NCI-H2171 (cell line): ENCODE data around the gene ANKRD17.

Experiments used
- DNase-seq: peaks from one replicate; lab custom pipeline; 2025; lab: John Stamatoyannopoulos, UW

The ANKRD17 gene

DNA sequence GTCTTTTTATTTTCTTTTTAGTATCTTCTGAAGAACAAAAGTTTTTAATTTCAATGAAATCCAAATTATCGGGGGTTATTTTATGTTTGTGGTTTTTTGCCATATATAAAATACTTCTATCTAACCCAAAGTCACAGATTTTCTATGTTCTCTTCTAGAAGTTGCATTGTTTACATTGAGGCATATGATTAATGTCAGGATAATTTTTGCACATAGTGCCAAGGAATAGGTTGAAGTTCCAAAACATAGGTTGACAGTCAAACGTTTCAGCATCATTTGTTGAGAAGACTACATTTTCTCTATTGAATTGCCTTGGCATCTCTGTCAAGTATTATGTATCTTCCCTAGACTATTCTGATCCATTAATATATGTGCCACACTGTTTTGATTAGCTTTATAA lies 64.5 kb downstream of the ANKRD17 start:
- DNase-seq: no peak

DNA sequence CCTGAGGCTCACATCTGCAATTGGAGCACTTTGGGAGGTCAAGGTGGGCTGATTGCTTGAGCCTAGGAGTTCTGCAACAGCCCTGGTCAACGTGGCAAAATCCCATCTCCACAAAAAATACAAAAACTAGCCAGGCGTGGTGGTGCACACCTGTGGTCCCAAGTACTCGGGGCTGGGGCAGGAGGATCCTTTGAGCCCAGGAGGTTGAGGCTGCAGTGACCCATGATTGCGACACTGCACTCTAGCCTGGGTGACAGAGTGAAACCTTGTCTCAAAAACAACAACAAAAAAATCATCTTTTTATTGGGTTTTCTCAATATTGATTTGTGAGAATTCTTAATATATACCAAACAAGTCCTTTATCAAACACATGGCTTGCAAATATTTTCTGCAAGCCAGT lies 64.9 kb downstream of the ANKRD17 start:
- DNase-seq: no peak

DNA sequence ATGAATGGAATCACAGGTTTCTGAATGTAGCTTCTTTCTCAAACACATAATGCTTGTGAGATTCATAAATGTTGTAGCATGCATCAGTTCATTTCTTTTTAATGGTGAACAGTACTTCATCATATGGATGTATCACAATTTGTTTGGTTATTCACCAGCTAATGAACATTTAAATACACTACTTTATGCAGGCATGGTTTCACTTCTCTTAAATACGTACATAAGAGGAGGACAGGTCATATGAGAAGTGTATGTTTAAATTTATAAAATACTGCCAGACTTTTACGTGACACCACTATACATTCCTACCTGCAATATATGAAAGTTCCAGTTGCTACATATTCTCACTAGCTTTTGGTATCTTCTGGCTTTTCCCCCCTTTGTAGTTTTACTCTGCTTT lies 65.4 kb downstream of the ANKRD17 start:
- DNase-seq: no peak

DNA sequence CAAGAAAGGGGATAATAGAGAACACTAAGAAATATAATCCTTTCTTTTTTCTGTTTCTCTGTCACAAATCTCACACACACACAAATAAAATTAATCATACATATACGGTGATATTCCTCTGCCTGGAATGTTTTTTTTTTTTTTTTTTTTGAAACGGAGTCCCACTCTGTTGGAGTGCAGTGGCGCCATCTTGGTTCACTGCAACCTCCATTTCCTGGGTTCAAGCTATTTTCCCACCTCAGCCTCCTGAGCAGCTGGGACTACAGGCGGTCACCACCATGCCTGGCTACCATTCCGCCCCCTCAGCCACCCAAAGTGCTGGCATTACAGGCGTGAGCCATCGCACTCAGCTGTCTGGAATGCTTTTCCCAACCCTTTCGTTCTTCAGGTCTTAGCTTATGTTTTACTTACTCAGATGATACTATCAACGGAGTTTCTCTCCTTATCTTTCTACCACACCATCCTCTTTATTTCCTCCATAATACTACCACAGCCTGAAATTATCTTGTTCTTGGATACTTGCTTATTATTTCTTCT lies 69.3 kb downstream of the ANKRD17 start:
- DNase-seq: no peak

DNA sequence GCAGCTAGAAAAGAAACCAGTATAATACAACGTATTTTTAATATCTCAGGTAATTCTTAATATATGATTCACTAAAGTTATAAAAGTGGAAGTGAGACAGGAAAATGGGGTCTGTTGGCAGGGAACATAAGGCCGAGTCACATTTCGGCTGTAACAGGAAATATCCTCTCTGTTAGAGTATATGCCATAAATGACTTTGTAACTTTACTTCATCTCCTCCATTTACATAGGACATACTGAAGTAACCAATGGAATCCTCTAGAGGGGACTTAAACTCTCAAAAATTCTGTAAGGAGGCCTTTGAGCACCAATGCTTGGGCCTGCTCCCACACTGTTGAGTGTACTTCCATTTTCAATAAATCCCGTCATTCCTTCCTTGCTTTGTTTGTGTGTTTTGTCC lies 71.3 kb downstream of the ANKRD17 start:
- DNase-seq: no peak

DNA sequence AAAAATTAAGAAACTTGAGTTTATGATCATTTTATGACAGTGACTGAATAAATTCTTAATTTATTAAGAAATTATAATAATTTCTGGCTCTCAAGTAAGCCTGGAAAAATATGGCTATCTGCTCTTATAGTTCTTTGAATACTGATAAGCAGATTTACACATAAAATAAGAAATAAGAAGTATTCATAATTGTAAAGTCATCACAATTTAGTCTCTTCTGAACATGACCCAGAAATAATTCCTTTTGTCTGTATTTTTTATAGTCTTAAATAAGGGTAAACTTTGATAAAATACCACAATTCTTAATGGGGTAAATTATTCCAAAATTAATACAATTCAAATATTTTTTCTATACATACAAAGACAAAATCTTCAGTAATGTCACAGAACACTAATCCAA lies 72.7 kb downstream of the ANKRD17 start:
- no peak for DNase-seq

DNA sequence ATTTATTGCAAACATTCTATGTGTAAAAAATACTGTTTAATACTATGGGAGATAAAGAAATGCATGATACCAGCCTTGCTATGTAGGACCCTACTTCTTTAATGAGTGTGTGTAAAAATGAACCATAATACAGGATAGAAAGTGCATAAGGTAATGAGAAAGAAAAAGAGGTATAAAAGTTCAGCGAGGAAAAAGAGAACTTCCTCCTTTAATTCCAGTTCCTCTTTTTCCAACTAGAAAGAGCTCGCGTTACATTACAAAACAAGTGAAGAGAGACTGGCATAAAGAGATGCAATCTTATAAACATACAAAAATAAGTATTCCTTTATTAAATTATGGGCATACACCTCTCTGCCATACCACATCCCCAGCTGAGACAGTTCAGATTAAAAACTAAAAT lies 77.4 kb downstream of the ANKRD17 start:
- DNase-seq: no peak

DNA sequence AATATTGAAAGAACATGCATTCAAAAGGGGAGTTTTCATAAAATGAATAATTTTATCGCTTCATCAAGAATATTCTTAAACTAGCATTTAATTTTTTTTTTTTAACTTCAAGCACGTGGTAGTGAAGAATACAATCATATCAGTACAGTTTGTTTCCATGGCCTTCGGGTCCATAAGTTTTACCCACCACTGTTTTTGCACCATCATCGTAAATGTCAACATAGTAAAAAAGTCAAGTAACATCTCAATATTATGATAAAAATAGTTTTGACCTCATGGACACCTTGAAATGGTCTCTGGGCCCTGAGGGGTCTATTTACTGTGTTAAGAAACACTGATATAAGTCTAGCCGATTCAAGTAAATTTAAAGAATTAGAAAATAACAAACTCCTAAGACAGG lies 80.2 kb downstream of the ANKRD17 start:
- DNase-seq: no peak

DNA sequence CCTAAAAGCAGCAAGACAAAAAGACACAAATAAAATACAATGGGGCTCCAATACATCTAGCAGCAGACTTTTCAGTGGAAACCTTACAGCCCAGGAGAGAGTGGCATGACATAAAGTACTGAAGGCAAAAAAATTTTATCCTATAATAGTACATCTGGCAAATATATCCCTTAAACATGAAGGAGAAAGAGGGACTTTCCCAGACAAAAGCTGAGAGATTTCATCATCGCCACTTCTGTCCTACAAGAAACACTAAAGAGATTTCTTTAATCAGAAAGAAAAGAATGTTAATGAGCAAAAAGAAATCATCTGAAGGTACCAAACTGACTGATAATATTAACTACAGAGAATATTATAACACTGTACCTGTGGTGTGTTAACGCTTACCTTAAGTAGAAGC lies 86.4 kb downstream of the ANKRD17 start:
- no peak for DNase-seq

DNA sequence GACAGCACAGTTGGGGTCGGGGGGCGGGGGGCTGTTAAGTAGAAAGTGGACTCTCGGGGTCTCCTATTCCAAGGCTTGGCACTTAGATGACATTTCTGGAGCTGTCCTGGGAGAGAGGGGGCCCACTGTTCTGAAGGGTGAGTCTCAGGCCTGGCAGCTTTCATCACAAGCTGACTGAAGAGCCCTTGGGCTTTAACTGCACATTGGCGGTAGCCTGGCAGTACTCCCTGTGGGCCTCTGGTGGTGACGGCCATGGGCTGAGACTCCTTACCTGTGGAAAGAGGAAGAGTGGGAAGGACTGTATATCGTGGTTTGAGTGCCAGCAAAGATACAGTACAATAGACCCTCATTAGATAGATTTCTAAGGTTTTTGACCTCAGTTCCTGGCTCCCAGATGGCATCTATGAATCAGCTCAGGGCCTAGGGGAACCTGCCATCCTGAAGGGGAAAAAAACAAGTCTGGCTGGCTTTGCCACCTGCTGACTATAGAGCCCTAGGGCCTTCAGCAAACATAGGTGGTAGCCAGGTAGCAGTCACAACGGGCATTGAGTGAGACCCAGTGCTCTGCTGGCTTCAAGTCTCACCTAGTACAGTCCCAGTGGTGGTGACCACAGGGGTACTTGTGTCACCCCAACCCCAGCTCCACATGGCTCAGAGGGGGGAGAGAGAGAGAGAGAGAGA lies 87.9 kb downstream of the ANKRD17 start:
- no peak for DNase-seq

DNA sequence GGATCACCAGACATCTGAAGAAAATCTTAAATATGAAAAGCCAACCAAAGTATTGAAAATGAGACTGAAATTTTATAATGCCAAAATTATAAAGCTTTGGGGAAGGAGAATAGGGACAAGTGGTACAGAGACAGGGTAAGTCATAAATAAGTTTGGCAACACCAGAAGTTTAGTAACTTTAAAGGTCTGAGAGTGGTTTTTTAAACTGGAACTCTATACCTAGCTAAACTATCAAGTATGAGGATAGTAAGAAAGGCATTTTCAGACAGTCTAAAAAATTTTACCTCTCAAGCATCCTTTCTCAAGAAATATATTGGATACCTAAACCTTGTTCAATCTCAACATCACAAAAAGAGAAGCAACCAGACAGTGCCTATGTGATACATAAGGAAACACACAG lies 92.4 kb downstream of the ANKRD17 start:
- DNase-seq: no peak

DNA sequence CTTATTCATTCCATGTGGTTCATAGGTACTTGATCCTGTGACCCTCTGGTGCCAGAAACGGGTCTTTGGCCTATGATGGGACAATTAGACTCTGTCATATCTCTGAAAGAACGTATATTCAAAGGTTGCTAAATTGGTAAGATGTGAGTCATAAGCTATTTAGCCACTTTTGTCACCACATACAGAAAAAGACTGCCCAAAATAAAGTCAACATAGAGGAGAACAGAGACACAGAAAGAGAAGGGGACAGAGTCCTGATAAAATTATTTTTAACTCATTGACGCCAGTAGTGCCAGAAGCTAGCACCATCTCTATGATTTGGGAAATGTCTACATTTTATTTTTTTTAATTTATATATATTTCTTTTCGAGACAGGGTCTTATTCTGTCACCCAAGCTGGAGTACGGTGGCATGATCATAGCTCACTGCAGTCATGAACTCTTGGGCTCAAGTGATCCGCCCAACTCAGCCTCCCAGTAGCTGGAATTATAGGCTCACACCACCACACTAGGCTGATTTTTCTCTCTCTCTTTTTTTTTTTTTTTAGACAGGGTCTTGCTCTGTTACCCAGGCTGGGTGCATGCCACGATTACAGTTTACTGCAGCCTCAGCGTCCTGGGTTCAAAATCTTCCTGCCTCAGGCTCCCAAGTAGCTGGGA lies 96.9 kb downstream of the ANKRD17 start:
- DNase-seq: no peak

DNA sequence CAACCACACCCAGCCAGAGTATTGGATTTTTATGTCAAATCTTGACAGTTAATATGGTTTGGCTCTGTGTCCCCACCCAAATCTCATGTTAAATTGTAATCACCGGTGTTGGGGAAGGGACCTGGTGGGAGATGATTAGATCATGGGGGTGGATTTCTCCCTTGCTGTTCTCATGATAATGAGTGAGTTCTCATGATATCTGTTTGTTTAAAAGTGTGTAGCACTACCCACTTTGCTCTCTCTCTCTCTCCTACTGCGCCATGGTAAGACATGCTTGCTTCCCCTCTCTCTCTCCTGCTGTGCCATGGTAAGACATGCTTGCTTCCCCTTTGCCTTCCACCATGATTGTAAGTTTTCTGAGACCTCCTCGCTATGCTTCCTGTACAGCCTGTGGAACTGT lies 102.2 kb downstream of the ANKRD17 start:
- no peak for DNase-seq

DNA sequence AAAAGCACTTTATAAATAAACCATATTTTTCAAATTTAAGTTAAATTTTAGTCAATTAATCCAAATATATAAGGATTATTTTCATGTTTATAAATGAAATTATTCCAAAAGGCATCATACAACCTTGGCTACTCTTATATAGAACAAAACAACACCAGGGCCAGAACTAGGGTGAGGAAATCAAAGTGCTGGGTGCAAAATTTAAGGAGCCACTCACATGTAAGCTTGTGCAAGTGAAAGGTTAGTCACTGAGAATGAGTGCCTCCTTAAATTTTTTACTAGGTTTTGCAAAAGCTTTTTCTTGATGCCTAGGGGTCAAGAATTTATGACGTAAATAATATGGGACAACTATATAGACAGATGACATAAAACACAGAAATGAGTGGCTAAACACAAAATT lies 105.7 kb downstream of the ANKRD17 start:
- DNase-seq: no peak

DNA sequence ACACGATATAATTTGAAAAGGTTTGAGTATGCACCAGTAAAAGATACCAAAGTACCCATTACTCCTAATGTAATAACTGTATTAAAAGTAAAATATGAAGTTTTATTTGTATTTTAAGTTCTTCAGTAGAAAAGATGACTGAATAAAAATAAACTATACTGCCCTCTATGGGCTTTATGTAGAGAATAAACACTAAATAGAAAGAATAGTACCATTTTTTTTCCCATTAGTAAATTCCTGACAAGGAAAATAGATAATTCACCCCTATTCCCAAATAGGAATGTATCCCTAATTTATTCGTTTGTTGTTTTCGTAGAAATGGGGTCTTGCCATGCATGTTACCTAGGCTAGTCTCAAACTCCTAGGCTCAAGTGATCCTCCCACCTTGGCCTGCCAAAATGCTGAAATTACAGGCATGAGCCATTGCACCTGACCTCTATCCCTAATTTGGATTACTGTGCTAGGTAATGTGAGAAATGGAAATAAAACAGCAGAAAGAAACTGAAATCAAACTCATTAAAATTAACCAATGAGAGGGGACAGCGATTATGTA lies 115.5 kb downstream of the ANKRD17 start:
- DNase-seq: no peak

DNA sequence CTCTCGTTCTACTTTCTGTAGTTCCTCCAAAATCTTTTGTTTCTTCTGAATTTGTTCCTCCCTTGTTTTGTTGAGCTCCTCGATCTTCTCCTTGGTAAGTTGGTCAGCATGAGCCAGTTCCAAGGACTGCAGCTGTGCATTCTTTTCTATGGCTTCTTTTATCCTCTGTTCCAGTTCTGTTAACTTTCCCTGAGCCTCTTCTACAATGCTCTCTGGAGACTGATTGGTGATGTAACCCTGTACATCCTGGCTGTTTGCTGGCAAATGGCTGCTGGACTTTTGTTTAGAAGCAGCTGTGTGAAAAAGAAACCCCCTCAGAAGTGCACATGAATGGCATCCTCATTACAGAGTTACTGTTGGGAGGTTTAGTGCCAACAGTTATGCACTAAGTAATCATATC lies 118.6 kb downstream of the ANKRD17 start:
- DNase-seq: no peak

DNA sequence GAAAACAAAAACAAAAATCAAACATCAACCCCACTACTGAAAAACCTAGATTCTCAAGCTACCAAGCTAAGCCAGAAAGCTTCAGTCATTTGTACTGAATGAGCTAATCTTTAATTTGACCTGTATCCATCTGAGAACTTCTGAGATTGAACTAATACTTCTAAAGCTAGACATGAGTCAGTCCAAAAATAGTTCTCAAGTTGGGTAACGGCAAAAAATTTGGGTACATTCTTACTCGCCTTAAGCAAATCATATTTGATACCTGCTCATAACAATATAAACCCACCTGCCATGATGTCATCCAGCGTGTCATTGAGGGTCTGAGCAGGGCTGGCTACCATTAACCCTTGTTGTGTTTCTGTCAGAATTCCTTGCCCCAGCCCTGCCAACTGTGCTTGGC lies 119.4 kb downstream of the ANKRD17 start:
- DNase-seq: no peak

DNA sequence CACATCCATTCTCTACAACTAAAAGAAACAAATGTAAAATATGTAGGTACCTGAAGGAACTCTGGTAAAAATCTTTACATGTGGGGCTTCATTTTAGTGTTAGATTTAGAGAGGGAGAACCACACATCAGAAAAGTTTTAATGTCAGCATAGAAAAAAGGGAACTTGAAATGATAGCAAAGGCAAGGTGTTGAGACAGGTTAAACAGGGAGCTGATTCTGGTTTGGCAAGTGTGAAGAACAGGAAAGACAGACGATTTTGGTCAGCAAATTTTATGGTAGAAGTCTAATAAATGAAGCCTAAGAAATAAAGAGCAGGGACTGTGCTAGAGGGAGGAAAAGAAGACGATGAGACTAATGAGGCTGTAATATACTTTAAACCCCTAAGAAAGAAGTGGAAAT lies 121.5 kb downstream of the ANKRD17 start:
- DNase-seq: no peak

DNA sequence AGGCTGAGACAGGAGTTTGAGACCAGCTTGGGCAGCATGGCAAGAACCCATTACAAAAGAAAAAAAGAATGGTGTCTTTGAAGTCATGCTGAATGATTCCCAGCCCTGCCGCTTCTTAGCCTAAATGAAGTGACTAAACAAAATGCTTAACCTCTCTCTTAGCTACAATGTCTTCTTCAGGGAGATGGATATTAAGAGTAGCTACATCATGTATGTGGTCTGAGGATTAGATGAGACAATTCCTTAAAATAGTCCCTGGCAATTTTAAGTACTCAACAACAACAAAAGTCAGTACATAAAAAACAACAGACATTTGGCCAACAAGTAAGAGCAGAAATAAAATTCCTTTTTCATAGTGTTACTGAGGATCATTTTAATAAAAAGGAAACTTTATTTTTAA lies 124.8 kb downstream of the ANKRD17 start:
- DNase-seq: no peak

DNA sequence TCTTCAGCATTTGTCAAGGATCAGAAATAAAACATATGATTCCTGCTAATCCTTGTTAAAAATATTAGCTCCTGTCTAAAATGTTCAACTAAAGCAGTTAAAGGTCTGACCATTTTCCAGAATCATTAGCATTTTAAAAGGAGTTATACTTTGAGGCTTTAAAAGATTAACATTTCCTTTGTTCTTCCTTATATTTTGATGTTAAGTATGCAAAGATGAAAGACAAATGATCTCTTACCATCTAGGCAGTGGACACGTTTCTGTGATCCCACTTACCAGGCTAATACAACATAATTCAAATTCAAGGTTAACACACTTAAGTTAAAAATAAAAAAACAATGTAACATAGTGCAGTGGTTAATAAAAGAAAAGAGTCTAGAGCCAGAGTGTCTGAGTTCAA lies 127.3 kb downstream of the ANKRD17 start:
- no peak for DNase-seq

DNA sequence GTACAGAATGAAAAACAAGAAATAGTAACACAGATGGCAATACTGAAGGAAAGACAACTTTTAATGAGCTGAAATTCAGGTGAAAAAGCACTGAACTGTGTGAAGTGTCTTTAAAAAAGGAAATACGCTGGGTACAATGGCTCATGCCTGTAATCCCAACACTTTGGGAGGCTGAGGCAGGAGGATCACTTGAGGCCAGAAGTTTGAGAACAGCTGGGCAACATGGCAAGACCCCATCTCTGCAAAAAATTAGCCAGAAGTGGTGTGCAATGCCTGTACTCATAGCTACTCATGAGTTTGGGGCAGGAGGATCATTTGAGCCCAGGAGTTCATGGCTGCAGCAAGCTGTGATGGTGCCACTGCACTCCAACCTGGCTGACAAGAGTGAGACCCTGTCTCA lies 129.3 kb downstream of the ANKRD17 start:
- no peak for DNase-seq

DNA sequence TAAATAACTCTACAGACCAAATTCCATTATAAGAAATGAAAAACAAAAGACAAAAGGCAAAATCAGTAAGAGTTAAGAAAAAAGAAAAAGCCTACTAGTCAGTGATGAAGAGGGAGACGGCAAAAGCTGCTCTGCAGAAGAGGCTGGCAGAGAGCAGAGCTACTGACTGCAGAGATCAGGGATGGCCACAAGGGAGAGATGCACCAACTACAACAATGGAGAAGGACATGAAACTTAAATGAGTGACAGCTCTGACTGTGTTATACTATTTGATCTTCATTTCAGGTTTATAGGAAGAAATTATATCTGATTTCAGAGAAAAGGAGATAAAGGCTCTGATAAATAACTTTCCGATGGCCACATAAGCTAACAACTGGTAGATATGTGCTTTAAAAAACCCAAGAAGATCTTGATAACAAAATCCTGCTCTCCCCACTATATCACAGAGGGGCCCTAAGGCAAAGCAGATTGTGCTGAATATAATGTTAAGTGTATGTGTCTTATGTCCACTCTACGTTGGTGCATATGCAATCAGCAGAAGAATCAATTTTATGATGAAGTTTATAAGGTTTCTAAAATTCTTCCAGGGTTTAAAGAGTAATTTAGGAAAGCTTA lies 130.7 kb downstream of the ANKRD17 start:
- no peak for DNase-seq

DNA sequence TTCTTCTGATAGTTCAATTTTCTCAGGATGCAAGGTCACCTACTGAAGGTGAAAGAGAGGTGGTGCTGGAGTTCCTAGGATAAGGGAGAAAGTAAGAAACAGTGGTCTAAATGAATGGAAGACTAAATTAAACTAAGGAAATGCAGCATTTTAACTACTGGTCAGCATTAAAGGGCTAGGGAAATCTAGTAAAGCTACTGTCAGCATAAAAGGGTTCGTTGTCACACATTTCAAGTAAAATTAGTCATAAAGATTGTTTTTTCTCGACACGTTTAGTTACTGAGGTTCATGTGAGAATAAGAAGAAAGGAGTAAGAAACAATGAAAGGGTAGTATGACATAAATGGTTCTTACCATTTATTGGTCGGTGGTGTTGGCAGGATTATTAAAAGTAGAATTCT lies 149.1 kb downstream of the ANKRD17 start:
- no peak for DNase-seq
